ENCODE results near the gene UTP3.
"Not testable (repeated sequence)": the region's sequence is repeated elsewhere in the genome, so short reads cannot be mapped to it uniquely, and the experiment has no call there.

The UTP3 gene

DNA sequence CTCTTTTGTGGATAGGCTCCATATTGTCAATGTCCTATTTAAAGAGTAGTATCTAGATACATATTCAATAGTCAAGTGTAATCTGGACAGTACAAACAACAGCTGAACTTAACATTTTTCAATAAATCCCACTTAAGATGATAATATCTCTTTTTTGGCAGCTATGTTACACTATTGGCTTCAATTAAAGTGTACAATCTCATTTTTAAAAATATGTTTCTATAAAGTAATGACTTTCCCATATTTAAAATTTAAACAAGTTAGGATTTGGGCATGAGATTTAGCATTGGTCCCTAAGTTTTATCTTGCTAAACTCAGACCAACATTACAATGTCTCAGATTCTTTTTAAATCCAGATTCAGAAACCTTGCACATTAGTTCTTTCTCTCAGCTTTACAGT lies 14.1 kb upstream of the UTP3 start:
- peaks cover 67% of the 10 kb centered on the region for H3K4me1 Mint-ChIP-seq
- H3K4me3 Mint-ChIP-seq = no peak overlapping the region
- H3K9me3 Mint-ChIP-seq = no peaks in the 10 kb centered on the region
- H3K36me3 Mint-ChIP-seq = no peaks in the 10 kb centered on the region
- no peak for ATAC-seq
- H3K27ac Mint-ChIP-seq = no peak overlapping the region
- no peaks in the 10 kb centered on the region for H3K27me3 Mint-ChIP-seq

DNA sequence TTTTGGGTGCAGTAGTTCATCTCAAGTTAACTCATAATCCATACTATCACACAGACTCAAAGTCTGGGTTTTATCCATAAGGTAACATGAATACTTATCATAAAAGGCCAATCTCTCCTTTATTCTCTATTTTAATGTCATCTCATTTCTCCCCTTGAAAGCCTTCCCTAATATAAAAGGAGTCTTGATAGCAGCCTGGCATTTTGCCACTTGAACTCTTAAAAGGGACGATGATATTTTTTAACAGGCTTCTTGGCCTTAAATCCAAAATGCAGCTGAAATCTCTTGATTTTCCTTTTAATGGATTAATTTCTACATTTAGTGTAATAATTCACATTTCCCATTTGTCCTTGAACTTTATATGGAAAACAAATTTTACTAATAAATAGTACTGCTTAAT lies 13.6 kb upstream of the UTP3 start:
- peak overlapping the region; percentile 50 for H3K27ac Mint-ChIP-seq
- no peaks in the 10 kb centered on the region for H3K36me3 Mint-ChIP-seq
- H3K9me3 Mint-ChIP-seq = no peaks in the 10 kb centered on the region
- no peak for ATAC-seq
- H3K4me3 Mint-ChIP-seq = no peak overlapping the region
- H3K27me3 Mint-ChIP-seq = no peaks in the 10 kb centered on the region
- H3K4me1 Mint-ChIP-seq = peaks cover 67% of the 10 kb centered on the region

DNA sequence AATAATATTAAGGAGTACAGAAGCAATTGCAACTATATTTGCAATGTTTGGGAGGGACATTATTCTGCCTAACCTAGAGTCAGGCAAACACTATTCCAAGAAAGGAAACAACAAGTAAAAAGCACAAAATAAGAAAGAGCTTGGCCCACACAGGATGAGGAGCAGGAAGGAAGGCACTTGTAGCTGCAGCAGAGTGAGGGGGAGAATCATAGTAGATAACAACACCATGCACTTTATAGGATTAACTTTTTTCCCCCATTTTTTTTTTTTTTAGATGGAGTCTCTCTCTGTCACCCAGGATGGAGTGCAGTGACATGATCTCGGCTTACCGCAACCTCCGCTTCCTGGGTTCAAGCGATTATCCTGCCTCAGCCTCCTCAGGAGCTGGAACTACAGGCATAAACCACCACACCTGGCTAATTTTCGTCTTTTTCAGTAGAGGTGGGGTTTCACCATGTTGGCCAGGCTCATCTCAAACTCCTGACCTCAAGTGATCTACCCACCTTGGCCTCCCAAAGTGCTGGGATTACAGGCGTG lies 11.7 kb upstream of the UTP3 start:
- H3K4me3 Mint-ChIP-seq = no peak overlapping the region
- no peak for ATAC-seq
- peaks cover 65% of the 10 kb centered on the region for H3K4me1 Mint-ChIP-seq
- no peaks in the 10 kb centered on the region for H3K36me3 Mint-ChIP-seq
- no peaks in the 10 kb centered on the region for H3K9me3 Mint-ChIP-seq
- H3K27ac Mint-ChIP-seq = peak overlapping the region; percentile 50
- no peaks in the 10 kb centered on the region for H3K27me3 Mint-ChIP-seq

DNA sequence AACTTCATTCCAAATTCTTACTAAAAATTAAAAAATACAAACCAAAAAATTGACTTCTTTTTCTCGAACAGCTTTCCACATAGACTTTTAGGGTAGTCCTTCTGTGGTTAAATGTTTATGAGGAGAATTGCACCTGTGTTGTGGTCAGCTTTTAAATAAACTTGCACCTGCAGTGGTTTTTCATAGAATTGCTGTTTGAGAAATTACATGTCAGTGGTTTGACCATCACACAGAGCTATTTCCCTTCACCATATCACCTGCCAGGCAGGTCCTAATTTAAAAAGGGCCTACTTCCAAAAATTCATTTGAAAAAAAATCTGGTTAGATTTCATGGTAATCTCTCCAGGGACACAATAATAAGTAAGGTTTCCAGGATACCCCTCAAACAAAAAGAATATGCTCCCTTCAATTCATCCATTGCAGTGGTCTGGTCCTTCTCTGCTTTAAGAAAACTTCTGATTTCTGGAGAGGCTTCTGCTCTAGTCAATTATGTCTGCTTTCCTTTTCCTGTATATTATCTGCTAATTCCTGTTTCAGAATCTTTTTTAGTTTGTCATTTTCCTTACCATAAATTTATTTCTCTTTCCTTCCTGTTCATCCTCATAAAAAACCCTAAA lies 9.8 kb upstream of the UTP3 start:
- Mint-ChIP-seq H3K27ac (peak overlapping the region; percentile 50), H3K4me3 (peak overlapping the region; percentile 8), H3K27me3 (no peaks in the 10 kb centered on the region), H3K4me1 (peaks cover 68% of the 10 kb centered on the region), H3K36me3 (no peaks in the 10 kb centered on the region), H3K9me3 (no peaks in the 10 kb centered on the region)
- peak; percentile 87 for ATAC-seq

DNA sequence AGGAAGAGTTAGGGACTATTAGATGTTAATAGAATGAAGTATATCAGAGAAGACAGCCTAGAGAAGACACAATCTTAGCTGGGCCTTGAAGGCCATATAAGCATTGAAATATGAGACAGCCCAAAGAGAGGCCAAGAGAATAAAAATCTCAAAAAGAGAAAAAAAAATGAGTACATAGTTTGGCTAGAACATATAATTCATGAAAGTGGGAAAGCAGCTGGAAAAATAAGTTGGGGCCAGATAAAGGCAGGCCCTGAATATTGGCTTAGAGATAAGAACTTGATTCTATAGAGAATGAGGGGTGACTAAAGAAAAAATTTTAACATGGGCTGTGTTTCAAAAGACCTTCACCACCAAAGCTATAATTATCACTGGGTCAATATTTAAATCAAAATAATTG lies 7.4 kb upstream of the UTP3 start:
- ATAC-seq = no peak
- no peaks in the 10 kb centered on the region for H3K36me3 Mint-ChIP-seq
- H3K27me3 Mint-ChIP-seq = no peaks in the 10 kb centered on the region
- peak overlapping the region; percentile 50 for H3K4me3 Mint-ChIP-seq
- peak overlapping the region; percentile 92 for H3K27ac Mint-ChIP-seq
- peaks cover 57% of the 10 kb centered on the region for H3K4me1 Mint-ChIP-seq
- no peaks in the 10 kb centered on the region for H3K9me3 Mint-ChIP-seq

DNA sequence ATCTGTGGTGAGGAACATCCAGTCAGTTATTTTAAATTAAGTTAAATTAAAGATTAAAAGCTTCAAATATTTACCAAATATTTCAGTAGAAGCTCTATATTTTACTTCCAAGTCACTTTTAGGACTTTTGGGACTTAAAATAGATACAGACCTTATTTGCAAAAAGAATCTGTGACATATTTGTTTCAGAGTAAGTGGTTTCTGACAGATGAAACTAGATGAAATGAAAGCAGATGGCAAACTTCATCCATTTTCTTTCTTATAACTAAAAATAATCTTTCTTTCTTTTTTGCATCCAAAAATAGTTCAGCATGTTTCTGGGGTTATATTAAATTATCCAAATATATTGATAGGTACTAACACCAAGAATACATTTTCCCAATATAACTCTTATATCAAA lies 6.6 kb upstream of the UTP3 start:
- no peak for ATAC-seq
- Mint-ChIP-seq H3K27me3 (no peaks in the 10 kb centered on the region), H3K4me1 (peaks cover 50% of the 10 kb centered on the region), H3K27ac (no peak overlapping the region), H3K9me3 (no peaks in the 10 kb centered on the region), H3K4me3 (no peak overlapping the region), H3K36me3 (no peaks in the 10 kb centered on the region)

DNA sequence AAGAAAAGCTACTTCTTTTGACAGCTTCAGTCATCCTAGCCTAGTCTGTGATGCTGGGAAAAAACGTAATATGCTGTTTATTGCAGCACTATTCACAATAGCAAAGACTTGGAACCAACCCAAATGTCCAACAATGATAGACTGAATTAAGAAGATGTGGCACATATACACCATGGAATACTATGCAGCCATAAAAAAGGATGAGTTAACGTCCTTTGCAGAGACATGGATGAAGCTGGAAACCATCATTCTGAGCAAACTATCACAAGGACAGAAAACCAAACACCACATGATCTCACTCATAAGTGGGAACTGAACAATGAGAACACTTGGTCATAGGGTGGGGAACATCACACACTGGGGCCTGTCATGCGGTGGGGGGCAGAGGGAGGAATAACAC lies 6.2 kb upstream of the UTP3 start:
- not testable (repeated sequence) for H3K4me3 Mint-ChIP-seq, H3K27ac Mint-ChIP-seq, H3K27me3 Mint-ChIP-seq, H3K9me3 Mint-ChIP-seq, ATAC-seq, H3K36me3 Mint-ChIP-seq
- peaks cover 46% of the 10 kb centered on the region for H3K4me1 Mint-ChIP-seq

DNA sequence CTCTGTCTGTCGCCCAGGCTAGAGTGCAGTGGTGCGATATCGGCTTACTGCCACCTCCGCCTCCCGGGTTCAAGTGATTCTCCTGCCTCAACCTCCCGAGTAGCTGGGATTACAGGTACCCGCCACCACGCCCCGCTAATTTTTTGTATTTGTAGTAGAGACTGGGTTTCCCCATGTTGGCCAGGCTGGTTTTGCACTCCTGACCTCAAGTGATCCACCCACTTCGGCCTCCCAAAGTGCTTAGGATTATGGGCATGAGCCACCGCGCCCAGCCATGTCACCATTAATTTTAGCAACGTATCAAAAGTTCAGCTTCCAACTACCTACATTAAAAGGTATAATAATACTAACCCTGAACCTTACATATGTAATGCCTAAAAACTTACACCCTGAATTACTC lies 940 bp upstream of the UTP3 start:
- H3K9me3 Mint-ChIP-seq = no peaks in the 10 kb centered on the region
- peak overlapping the region; percentile 98 for H3K4me3 Mint-ChIP-seq
- peaks cover 22% of the 10 kb centered on the region for H3K36me3 Mint-ChIP-seq
- H3K27me3 Mint-ChIP-seq = no peaks in the 10 kb centered on the region
- ATAC-seq = no peak
- H3K4me1 Mint-ChIP-seq = peaks cover 48% of the 10 kb centered on the region
- H3K27ac Mint-ChIP-seq = peak overlapping the region; percentile 98

DNA sequence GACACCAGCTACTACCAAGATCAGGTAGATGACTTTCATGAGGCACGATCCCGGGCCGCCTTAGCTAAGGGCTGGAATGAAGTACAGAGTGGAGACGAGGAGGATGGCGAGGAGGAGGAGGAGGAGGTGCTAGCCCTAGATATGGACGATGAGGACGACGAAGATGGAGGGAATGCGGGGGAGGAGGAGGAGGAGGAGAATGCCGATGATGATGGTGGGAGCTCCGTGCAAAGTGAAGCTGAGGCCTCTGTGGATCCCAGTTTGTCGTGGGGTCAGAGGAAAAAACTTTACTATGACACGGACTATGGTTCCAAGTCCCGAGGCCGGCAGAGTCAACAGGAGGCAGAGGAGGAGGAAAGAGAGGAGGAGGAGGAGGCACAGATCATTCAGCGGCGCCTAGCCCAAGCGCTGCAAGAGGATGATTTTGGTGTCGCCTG lies 481 bp downstream of the UTP3 start:
- Mint-ChIP-seq H3K36me3 (peaks cover 22% of the 10 kb centered on the region), H3K27me3 (no peaks in the 10 kb centered on the region), H3K4me3 (peak overlapping the region; percentile 98), H3K4me1 (peaks cover 43% of the 10 kb centered on the region), H3K9me3 (no peaks in the 10 kb centered on the region), H3K27ac (peak overlapping the region; percentile 98)
- no peak for ATAC-seq

DNA sequence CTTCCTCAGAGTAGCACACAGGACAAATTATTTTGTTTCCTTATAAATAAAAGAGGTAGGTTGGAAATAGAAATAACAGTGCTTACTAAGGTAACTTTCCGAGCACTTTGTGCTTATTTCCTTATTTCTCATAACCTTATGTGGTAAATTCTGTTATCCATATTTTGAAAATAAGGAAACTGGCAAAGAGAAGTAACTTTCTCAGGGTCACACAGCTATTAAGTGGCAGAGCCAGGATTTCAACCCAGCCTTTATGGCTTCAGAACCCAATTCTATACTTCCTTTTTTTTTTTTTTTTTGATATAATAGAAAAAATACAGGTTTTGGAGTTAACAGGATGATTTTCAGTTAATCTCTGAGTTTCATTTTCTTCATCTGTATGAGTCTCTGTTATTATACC lies 3.3 kb downstream of the UTP3 start:
- no peaks in the 10 kb centered on the region for H3K27me3 Mint-ChIP-seq
- peak overlapping the region; percentile 32 for H3K27ac Mint-ChIP-seq
- peaks cover 43% of the 10 kb centered on the region for H3K4me1 Mint-ChIP-seq
- H3K36me3 Mint-ChIP-seq = peaks cover 22% of the 10 kb centered on the region
- no peak overlapping the region for H3K4me3 Mint-ChIP-seq
- ATAC-seq = no peak
- H3K9me3 Mint-ChIP-seq = no peaks in the 10 kb centered on the region

DNA sequence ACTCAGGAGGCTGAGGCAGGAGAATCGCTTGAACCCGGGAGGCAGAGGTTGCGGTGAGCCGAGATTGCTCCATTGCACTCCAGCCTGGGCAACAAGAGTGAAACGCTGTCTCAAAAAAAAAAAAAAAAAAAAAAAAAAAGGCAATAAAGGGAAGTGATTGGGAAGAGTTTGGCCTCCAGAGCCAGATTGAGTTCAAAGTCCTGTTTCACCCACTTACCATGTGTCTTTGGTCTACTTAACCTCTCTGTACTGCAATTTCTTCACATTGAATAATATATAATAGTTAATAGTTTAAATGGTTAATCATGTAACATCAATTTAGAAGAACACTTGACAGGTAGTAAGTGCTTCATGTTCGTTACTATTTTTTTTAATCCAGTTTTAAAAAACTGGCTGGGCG lies 6.3 kb downstream of the UTP3 start:
- H3K27ac Mint-ChIP-seq, H3K4me3 Mint-ChIP-seq, ATAC-seq, H3K27me3 Mint-ChIP-seq, H3K9me3 Mint-ChIP-seq: not testable (repeated sequence)
- Mint-ChIP-seq H3K36me3 (peaks cover 12% of the 10 kb centered on the region), H3K4me1 (peaks cover 24% of the 10 kb centered on the region)

DNA sequence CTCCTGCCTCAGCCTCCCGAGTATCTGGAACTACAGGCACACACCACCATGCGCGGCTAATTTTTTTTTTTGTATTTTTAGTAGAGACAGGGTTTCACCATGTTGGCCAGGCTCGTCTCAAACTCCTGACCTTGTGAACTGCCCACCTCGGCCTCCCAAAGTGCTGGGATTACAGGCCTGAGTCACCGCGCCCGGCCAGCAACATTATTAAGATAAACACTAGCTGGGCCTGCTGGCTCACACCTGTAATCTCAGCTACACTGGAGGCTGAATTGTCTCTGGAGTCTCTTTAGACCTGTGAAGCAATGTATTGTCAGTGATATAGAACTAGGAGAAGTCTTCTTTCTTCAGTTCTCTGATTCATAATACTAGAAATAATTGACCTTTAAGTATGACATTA lies 10.1 kb downstream of the UTP3 start:
- H3K27me3 Mint-ChIP-seq, H3K4me1 Mint-ChIP-seq, H3K9me3 Mint-ChIP-seq, H3K36me3 Mint-ChIP-seq, H3K4me3 Mint-ChIP-seq, ATAC-seq, H3K27ac Mint-ChIP-seq: not testable (repeated sequence)

DNA sequence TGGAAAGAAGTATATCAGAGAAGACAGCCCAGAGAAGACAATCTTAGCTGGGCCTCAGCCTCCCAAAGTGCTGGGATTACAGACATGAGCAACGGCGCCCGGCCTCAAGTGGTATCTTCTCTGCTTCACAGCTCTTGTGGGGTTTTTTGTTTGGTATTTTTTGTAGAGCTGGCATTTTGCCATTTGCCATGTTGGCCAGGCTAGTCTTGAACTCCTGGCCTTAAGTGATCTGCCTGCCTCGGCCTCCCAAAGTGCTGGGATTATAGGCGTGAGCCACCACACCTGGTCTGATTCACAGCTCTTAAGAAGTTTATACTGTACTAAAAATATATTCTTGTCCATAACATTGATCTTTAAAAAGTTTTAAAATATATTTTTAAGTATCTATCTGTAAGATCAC lies 12.4 kb downstream of the UTP3 start:
- Mint-ChIP-seq H3K36me3 (peaks cover 3% of the 10 kb centered on the region), H3K4me1 (peaks cover 16% of the 10 kb centered on the region), H3K27ac (no peak overlapping the region), H3K4me3 (no peak overlapping the region), H3K9me3 (no peaks in the 10 kb centered on the region), H3K27me3 (no peaks in the 10 kb centered on the region)
- no peak for ATAC-seq

DNA sequence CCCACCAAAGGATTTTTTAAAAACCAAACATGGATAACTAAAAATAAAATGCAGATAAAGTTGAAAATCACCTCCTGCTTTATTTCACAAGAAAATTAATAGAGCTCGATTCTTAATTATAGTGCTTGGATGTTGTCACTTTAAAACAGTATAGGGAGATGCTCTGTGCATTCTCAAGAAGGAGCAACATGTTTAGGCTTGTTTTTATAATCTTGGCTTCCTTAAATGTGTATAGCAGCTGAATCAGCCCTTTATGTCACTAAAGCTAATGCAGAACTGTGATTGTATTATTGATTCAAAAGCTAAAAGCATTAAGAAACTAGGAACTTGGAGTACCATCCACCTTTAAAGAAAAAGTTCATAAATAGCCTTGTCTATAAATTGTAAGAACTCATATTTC lies 12.9 kb downstream of the UTP3 start:
- H3K27me3 Mint-ChIP-seq = no peaks in the 10 kb centered on the region
- ATAC-seq = no peak
- peaks cover 22% of the 10 kb centered on the region for H3K4me1 Mint-ChIP-seq
- no peak overlapping the region for H3K27ac Mint-ChIP-seq
- H3K9me3 Mint-ChIP-seq = no peaks in the 10 kb centered on the region
- H3K36me3 Mint-ChIP-seq = peaks cover 5% of the 10 kb centered on the region
- H3K4me3 Mint-ChIP-seq = no peak overlapping the region

DNA sequence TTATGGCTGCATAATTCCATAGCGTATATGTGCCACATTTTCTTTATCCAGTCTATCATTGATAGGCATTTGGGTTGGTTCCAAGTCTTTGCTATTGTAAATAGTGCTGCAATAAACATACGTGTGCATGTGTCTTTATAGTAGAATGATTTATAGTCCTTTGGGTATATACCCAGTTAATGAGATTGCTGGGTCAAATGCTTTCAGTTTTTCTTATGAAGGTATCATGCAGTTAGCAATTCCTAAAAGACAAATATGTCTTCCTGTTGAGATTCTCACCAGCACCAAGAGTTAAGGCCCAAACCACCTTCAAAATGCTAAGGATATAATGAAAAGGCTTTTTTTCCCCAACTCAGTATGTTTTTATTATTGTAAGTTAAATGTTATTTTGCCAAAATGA lies 14.3 kb downstream of the UTP3 start:
- not testable (repeated sequence) for H3K4me3 Mint-ChIP-seq

DNA sequence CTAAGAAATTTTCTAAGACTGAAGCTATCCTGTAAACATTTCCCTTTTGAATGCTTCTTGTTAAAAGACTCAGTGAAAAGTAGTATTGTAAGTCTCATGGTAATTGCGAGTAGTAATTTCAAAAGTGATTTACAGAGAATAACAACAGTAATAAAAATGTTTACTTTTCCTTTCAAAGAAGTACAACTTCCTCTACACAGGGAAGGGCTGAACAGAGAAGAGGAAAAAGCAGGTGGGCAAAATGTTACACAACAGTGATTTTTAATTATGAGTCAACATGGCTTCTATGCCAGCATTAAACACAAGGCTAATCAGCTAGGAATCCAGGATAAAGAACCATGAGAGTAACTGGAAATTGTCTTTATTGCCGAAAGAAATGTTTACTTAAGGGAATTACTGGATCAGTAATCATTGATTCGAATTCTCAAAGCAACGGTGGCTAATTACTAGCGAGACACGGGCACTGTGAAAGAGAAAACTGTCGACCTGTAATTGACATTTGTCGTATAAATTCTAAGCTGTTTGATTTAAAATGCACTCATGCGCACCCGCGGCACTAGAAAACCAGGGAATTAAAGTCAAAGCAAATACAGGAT lies 15.4 kb downstream of the UTP3 start:
- H3K27me3 Mint-ChIP-seq = no peaks in the 10 kb centered on the region
- ATAC-seq = no peak
- H3K9me3 Mint-ChIP-seq = no peaks in the 10 kb centered on the region
- H3K36me3 Mint-ChIP-seq = peaks cover 5% of the 10 kb centered on the region
- H3K27ac Mint-ChIP-seq = peak overlapping the region; percentile 98
- peak overlapping the region; percentile 98 for H3K4me3 Mint-ChIP-seq
- peaks cover 25% of the 10 kb centered on the region for H3K4me1 Mint-ChIP-seq

More for the DNA sequence above, 14.3 kb downstream of the UTP3 start:
- H3K36me3 Mint-ChIP-seq, H3K9me3 Mint-ChIP-seq, ATAC-seq, H3K27ac Mint-ChIP-seq, H3K27me3 Mint-ChIP-seq: not testable (repeated sequence)
- H3K4me1 Mint-ChIP-seq = peaks cover 25% of the 10 kb centered on the region

All from stimulated activated memory B cell treated with anti-CD40 and anti-IgM and Interleukin-4, amounts not matched to agents 10 μg/mL and 1 μg/mL and 100 μg/mL, for 72 hours (primary cell).